Fibroblast of pulmonary artery (primary cell): ENCODE measurements around the gene CAND2.
A peak's percentile ranks its signal among the peaks of the same experiment; 100 is the strongest.

Experiments used
- DNase-seq: peaks from one replicate; pipeline ENCODE4 v3.0.0-alpha.2; 2010; ENCODE audit warnings: low read depth
- H3K4me3 ChIP-seq: replicated peaks from 2 replicates; pipeline ENCODE4 v1.5.1; 2011; ENCODE audit warnings: low read depth, mild to moderate bottlenecking, control low read depth, low read length, moderate library complexity
- CTCF ChIP-seq: IDR thresholded peaks from 2 replicates; pipeline ENCODE4 v1.5.1; 2011; ENCODE audit warnings: mild to moderate bottlenecking, control low read depth, low read length, inconsistent platforms; ENCODE audit errors: missing control alignments

CAND2 gene

DNA sequence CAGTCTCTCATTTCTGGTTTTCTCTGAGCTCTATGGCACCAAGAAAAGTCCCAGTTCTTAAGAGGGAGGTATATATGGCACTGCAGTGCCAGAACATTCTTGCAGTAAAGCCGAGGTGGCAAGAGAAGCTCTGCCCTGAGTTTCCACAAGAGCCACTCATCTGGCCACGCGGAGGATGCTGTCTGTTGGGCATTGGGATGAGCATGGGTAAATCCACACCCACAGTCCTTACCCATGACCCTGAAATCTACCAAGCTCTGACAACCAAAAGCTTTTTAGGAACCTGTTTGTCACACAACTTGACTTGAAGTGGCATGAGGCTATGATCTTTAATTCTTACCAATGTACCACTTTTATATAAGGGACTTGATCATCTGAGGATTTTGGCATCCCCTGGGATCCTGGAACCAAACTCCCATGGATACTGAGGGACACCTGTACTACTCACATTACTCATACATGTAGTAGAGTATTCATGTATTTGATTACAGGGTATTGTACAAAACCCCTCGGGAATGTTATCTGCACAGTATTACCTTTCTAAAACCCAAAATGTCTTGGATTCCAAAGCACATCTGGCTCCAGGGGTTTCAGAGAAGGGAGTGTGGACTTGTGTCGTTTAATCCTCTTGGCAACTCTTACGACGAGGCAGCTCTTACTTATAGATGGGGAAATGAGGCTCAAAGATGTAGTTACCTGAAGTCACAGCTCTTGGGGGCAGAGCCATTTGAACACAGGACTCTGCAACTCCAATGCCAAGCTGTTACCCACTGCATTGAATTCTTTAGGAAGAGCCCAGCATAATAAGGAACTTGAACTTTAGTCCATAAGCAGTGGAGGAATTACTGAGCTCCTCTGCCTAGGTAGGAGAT is 36.1 kb downstream of the CAND2 start:
- TF ChIP-seq CTCF: no peak
- H3K4me3 ChIP-seq: no peak overlapping the region
- DNase-seq: no peak

- DNase-seq: no peak
- H3K4me3 ChIP-seq: no peak overlapping the region
- TF ChIP-seq CTCF: no peak
Measured at GRCh38 chr3:12833222-12834161, 37.0 kb downstream of the CAND2 start.

DNA sequence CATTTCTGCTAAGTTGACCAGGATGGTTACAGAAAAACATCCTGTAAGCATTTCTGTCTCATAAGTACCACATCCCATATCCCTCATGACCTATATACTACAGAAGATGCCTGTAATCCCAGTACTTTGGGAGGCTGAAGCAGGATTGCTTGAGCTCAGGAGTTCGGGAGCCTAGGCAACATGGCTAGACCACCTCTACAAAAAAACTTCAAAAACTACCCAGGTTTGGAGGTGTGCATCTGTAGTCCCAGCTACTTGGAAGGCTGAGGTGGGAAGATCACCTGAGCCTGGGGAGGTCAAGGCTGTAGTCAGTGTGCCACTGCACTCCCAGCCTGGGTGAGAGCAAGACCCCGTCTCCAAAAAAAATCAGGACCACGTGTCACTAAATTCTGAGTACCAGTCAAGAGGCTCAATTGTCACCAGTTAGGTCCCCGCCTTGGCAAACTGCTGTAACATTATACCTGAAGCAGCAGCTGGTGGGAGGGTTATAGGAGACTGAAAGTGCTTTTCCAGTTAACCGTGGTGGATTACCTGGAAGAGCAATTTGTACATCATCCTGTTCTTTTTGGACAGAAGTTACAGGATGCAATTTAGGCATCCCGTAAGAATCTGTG is 38.7 kb downstream of the CAND2 start:
- H3K4me3 ChIP-seq: no peak overlapping the region
- DNase-seq: no peak
- TF ChIP-seq CTCF: no peak

GRCh38 chr3:12837295-12837986 is 41.0 kb downstream of the CAND2 start:
- DNase-seq: no peak
- TF ChIP-seq CTCF: no peak
- H3K4me3 ChIP-seq: no peak overlapping the region

DNA sequence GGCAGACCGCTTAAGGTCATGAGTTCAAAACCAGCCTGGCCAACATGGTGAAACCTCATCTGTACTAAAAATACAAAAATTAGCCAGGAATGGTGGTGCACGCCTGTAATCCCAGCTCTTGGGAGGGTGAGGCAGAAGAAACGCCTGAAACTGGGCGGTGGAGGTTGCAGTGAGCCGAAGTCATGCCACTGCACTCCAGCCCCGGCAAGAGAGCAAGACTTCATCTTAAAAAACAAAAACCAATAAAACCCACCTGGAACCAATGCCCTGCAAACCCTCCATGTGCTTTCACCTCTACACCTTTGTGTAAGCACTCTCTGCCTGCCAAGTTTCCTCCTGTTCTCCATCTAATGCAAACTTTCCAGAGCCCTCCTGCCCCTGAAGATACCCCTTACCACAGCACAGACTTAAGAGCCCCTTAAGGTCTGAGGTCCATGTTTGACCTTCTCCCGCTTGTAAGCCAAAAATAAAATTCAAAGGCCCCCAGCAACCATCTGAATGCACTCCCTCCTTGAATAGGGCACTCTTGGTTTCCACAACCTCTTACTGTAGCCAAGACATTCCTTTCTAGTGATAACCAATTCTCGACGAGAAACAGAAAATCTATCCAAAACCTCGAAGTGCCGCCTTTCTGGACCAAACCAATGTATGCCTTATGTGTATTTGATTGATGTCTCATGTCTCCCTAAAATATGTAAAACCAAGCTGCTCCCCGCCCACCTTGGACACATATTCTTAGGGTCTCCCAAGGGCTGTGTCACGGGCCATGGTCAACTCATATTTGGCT is 41.9 kb downstream of the CAND2 start:
- no peak for DNase-seq
- TF ChIP-seq CTCF: no peak
- H3K4me3 ChIP-seq: peak overlapping the region; percentile 14
